MV-4-11 (cell line): ENCODE measurements around the gene HSD3B2.
A peak's percentile ranks its signal among the peaks of the same experiment; 100 is the strongest.

ENCODE experiments used
- DNase-seq: peaks from one replicate; lab custom pipeline; 2025; lab: John Stamatoyannopoulos, UW

HSD3B2 gene

GRCh38 chr1:119397986-119398385 is 17.0 kb upstream of the HSD3B2 start:
- DNase-seq = no peak

GRCh38 chr1:119404736-119405135 is 10.2 kb upstream of the HSD3B2 start:
- DNase-seq = no peak

- DNase-seq = no peak
These were observed 5.2 kb upstream of the HSD3B2 start for GRCh38 chr1:119409731-119410130.

- no peak for DNase-seq
These were observed 4.0 kb upstream of the HSD3B2 start for GRCh38 chr1:119410961-119411360.

- no peak for DNase-seq
These were observed 1.2 kb downstream of the HSD3B2 start for GRCh38 chr1:119416006-119416640.

GRCh38 chr1:119419109-119419508 is 4.2 kb downstream of the HSD3B2 start:
- no peak for DNase-seq

GRCh38 chr1:119420638-119421037 is 5.7 kb downstream of the HSD3B2 start:
- DNase-seq = no peak

- no peak for DNase-seq
These were observed 7.7 kb downstream of the HSD3B2 start for GRCh38 chr1:119422631-119423030.

- DNase-seq = no peak
These were observed 14.0 kb downstream of the HSD3B2 start for GRCh38 chr1:119428991-119429390.

- no peak for DNase-seq
These were observed 14.7 kb downstream of the HSD3B2 start for GRCh38 chr1:119429687-119430086.

GRCh38 chr1:119430486-119430885 is 15.5 kb downstream of the HSD3B2 start:
- DNase-seq = no peak

- DNase-seq = no peak
These were observed 16.9 kb downstream of the HSD3B2 start for GRCh38 chr1:119431836-119432235.

GRCh38 chr1:119435052-119435451 is 20.1 kb downstream of the HSD3B2 start:
- no peak for DNase-seq

- no peak for DNase-seq
These were observed 23.8 kb downstream of the HSD3B2 start for GRCh38 chr1:119438761-119439160.

- no peak for DNase-seq
These were observed 25.9 kb downstream of the HSD3B2 start for GRCh38 chr1:119440721-119441307.

GRCh38 chr1:119442756-119443155 is 27.8 kb downstream of the HSD3B2 start:
- no peak for DNase-seq

- no peak for DNase-seq
These were observed 31.4 kb downstream of the HSD3B2 start for GRCh38 chr1:119446321-119446720.

- DNase-seq = no peak
These were observed 32.6 kb downstream of the HSD3B2 start for GRCh38 chr1:119447344-119448126.

GRCh38 chr1:119448127-119448511 is 33.2 kb downstream of the HSD3B2 start:
- DNase-seq = no peak

- DNase-seq = peak; percentile 21
These were observed 35.0 kb downstream of the HSD3B2 start for GRCh38 chr1:119449971-119450370.

GRCh38 chr1:119451158-119451557 is 36.2 kb downstream of the HSD3B2 start:
- DNase-seq = no peak

GRCh38 chr1:119452091-119452490 is 37.1 kb downstream of the HSD3B2 start:
- DNase-seq = no peak

GRCh38 chr1:119453021-119453420 is 38.1 kb downstream of the HSD3B2 start:
- no peak for DNase-seq
